Activated naive CD8-positive, alpha-beta T cell treated with anti-CD3 and anti-CD28 coated beads for 36 hours (primary cell): ENCODE data around the gene MTERF4. TPM values are rescaled to one million over a fixed set of nuclear protein-coding genes. Genes with fewer than 3 reads are reported as not detected.

Experiments
- DNase-seq: peaks from one replicate; pipeline ENCODE4 v3.0.0; 2021
- H3K27ac Mint-ChIP-seq: one replicate; pipeline ENCODE4 v1.8.0; 2022; ENCODE audit warnings: mild to moderate bottlenecking, moderate library complexity, mixed read lengths
- H3K27me3 Mint-ChIP-seq: one replicate; pipeline ENCODE4 v1.8.0; 2022; ENCODE audit warnings: mild to moderate bottlenecking, mixed read lengths
- H3K36me3 Mint-ChIP-seq: one replicate; pipeline ENCODE4 v1.8.0; 2021; ENCODE audit warnings: mild to moderate bottlenecking, mixed read lengths
- H3K4me1 Mint-ChIP-seq: one replicate; pipeline ENCODE4 v1.8.0; 2021; ENCODE audit warnings: mixed read lengths
- H3K4me3 Mint-ChIP-seq: one replicate; pipeline ENCODE4 v1.8.0; 2022; ENCODE audit warnings: mild to moderate bottlenecking, moderate library complexity, mixed read lengths
- H3K9me3 Mint-ChIP-seq: one replicate; pipeline ENCODE4 v1.8.0; 2022; ENCODE audit warnings: mixed read lengths
- total RNA-seq, 2 experiments: library from RNA; stranded (reverse); gene quantifications; one replicate each; pipeline ENCODE4 v1.2.3, GENCODE V29; 2021

Gene MTERF4
- total RNA-seq, 2 experiments from 2014 or later = 34.5 to 35.6 TPM

DNA sequence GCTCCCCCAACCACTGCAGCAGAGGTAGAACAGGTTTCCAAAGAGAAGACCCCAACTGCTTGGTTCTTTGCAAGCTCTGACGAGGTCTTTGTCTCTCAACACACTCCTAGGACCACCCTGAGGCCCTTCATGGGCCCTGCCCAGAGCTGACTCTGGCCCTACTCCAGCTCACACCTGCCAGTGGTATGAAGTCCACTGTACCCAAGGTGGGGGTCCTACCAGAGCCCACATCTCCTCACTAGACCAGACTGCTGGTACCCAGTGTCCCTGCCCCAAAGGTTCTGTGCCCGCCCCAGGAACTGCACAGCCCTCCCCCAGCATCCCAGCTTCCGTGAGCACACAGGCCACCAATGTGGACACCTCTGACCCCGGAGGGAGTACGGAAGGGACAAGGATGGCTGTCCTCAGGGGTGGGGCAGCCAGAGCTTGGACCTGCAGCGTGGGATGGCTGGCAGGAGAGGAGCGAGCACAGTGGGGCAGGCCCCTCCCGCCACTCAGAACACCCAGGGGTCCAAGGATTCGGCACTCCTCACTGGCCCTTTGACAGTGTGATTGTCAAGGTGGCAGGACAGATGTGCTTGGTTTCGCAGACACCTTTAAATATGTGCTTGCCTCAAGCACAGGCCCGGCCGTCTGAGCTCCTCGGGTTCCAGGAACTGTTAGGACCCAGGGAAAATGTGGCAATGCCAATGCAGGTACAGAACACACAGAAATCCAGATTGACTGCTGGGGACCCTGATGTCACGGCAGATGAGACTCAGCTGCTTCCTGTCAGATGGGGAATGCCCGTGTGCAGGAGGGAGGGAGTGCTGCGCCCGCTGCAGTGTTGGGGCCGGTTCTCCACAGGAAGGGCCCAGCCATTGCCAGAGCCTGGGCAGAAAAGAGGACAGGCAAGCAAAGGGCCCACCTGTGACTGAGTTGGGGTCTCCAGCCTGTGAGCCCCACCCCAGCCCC lies 51.2 kb downstream of the MTERF4 start:
- Mint-ChIP-seq H3K27ac (no peak overlapping the region), H3K4me1 (peaks cover 5% of the 10 kb centered on the region), H3K9me3 (no peaks in the 10 kb centered on the region), H3K27me3 (no peaks in the 10 kb centered on the region), H3K4me3 (no peak overlapping the region), H3K36me3 (no peaks in the 10 kb centered on the region)
- DNase-seq = no peak

GRCh38 chr2:241049739-241050623 lies 52.1 kb downstream of the MTERF4 start:
- no peak overlapping the region for H3K4me3 Mint-ChIP-seq
- DNase-seq = no peak
- H3K27me3 Mint-ChIP-seq = no peaks in the 10 kb centered on the region
- peaks cover 5% of the 10 kb centered on the region for H3K4me1 Mint-ChIP-seq
- no peak overlapping the region for H3K27ac Mint-ChIP-seq
- peaks cover 3% of the 10 kb centered on the region for H3K9me3 Mint-ChIP-seq
- peaks cover 3% of the 10 kb centered on the region for H3K36me3 Mint-ChIP-seq

GRCh38 chr2:241048949-241049343 lies 53.1 kb downstream of the MTERF4 start:
- H3K4me3 Mint-ChIP-seq = no peak overlapping the region
- H3K27ac Mint-ChIP-seq = no peak overlapping the region
- H3K9me3 Mint-ChIP-seq = peaks cover 4% of the 10 kb centered on the region
- no peaks in the 10 kb centered on the region for H3K27me3 Mint-ChIP-seq
- peaks cover 4% of the 10 kb centered on the region for H3K36me3 Mint-ChIP-seq
- no peak for DNase-seq
- peaks cover 5% of the 10 kb centered on the region for H3K4me1 Mint-ChIP-seq

- Mint-ChIP-seq H3K27ac (no peak overlapping the region), H3K36me3 (peaks cover 4% of the 10 kb centered on the region)
- no peak for DNase-seq
These were observed 53.7 kb downstream of the MTERF4 start for GRCh38 chr2:241048149-241048948.

DNA sequence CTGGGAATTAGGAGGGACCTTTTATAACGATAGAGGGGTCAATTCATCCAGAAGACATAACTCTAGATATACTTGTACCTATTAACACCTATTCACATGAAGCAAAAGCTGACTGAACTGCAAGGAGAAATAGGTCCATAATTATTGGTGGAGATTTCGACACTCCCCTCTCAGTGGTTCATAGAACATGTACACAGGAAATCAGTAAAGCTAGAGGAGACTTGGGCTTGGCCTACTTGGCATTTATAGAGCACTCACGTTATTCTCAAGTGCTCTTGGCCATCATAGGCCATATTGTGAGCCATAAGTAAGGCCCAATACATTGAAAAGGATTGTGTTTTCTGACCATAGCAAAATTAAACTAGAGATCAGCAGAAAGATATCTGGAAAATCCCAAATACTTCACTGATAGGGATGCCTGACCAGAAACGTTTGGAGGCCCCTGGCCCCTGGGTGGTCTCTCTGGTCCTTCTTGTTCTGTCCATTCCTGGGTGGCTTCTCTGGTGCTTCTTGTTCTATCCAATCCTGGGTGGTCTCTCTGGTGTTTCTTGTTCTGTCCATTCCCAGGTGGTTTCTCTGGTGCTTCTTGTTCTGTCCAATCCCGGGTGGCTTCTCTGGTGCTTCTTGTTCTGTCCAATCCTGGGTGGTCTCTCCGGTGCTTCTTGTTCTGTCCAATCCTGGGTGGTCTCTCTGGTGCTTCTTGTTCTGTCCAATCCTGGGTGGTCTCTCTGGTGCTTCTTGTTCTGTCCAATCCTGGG lies 54.7 kb downstream of the MTERF4 start:
- Mint-ChIP-seq H3K9me3 (peaks cover 6% of the 10 kb centered on the region), H3K27me3 (no peaks in the 10 kb centered on the region), H3K27ac (no peak overlapping the region), H3K36me3 (peaks cover 5% of the 10 kb centered on the region), H3K4me1 (peaks cover 10% of the 10 kb centered on the region), H3K4me3 (no peak overlapping the region)
- DNase-seq = no peak

More at GRCh38 chr2:241048149-241048948, 53.7 kb downstream of the MTERF4 start:
- Mint-ChIP-seq H3K4me3 (no peak overlapping the region), H3K9me3 (peaks cover 4% of the 10 kb centered on the region), H3K27me3 (no peaks in the 10 kb centered on the region), H3K4me1 (peaks cover 5% of the 10 kb centered on the region)

Other genes with a start within 250 kb of the MTERF4 start
- gene AGXT, start 233.5 kb downstream of the MTERF4 start, total RNA-seq = not detected
- gene MAB21L4, start 206.1 kb downstream of the MTERF4 start, total RNA-seq = not detected
- not detected for gene CROCC2, start 196.0 kb downstream of the MTERF4 start, total RNA-seq
- 1 to 10 TPM in 1 of 2 experiments, under 1 TPM in 1; 0.91 to 1.0 TPM for gene SNED1, start 103.7 kb downstream of the MTERF4 start, total RNA-seq
- 10 to 100 TPM; 68.5 to 76.4 TPM for gene PASK, start 47.2 kb upstream of the MTERF4 start, total RNA-seq
- gene PPP1R7, start 48.2 kb upstream of the MTERF4 start, total RNA-seq = 10 to 100 TPM; 80.4 to 85.1 TPM
- 1 to 10 TPM; 3.4 to 3.6 TPM for gene ANO7, start 86.4 kb upstream of the MTERF4 start, total RNA-seq
- 100 to 1,000 TPM; 272 to 286 TPM for gene HDLBP, start 213.4 kb upstream of the MTERF4 start, total RNA-seq
- 100 to 1,000 TPM; 263 to 265 TPM for gene SEPTIN2, start 213.6 kb upstream of the MTERF4 start, total RNA-seq